Measurements from ENCODE around the gene ZBTB6. TPM values are rescaled to one million over a fixed set of nuclear protein-coding genes. Genes with fewer than 3 reads are reported as not detected.

Gene ZBTB6
- total and polyA plus RNA-seq, 2 of the 13 experiments (the other 11 are each of a cell fraction or from before 2014, with no cell fraction given) = 3.7 to 7.1 TPM

DNA sequence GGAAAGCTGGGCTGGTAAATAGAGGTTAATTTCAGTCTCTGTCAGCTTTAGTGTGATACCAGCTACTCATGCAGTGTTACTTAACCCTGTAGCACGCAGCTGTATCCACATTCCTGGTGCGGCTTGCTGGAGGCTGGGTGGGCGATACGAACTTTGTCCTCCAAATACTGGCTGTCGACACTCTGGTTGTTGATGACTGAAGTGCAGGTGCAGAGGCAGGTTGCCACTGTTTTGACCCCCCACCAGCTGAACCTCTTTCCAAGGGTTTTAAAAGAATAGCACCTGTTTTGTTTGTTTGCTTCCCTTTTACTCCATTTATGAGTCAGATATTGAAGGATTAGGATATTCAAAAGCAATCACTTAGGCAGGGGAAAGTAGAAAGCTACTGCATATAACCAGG is 23.3 kb upstream of the ZBTB6 start (continued):
- TF ChIP-seq HOXD1 (CRISPR knock-in tag; IDR thresholded peaks at IDR 0.05) (no peak), SALL1 (CRISPR knock-in tag; IDR thresholded peaks at IDR 0.05) (peak; percentile 92), ZNF547 (CRISPR knock-in tag; IDR thresholded peaks at IDR 0.05) (no peak), IRF2 (CRISPR knock-in tag; IDR thresholded peaks at IDR 0.05) (peak; percentile 70; the same call in 1 of the 2 replicates), TFAP4 (IDR thresholded peaks at IDR 0.05; ENCODE audit: borderline replicate concordance, low read depth) (peak; percentile 86; the same call in 1 of the 2 replicates), KDM2A (CRISPR knock-in tag; IDR thresholded peaks at IDR 0.05; ENCODE audit: borderline replicate concordance, low read depth) (0 out of 2 replicates have a peak, but pooled peaks have one; percentile 33), BCL6 (CRISPR knock-in tag; IDR thresholded peaks at IDR 0.05) (peak; percentile 78), FOXK2 (IDR thresholded peaks at IDR 0.05) (peak; percentile 80), ZBTB38 (CRISPR knock-in tag; IDR thresholded peaks at IDR 0.05) (0 out of 2 replicates have a peak, but pooled peaks have one; percentile 37), TEF (CRISPR knock-in tag; IDR thresholded peaks at IDR 0.05) (0 out of 2 replicates have a peak, but pooled peaks have one; percentile 24), SALL2 (CRISPR knock-in tag; IDR thresholded peaks at IDR 0.05) (no peak), TBP (CRISPR knock-in tag; IDR thresholded peaks at IDR 0.05) (no peak), ZNF367 (CRISPR knock-in tag; IDR thresholded peaks at IDR 0.05; ENCODE audit: borderline replicate concordance) (no peak), ZNF430 (CRISPR knock-in tag; IDR thresholded peaks at IDR 0.05) (0 out of 2 replicates have a peak, but pooled peaks have one; percentile 21), ZNF556 (CRISPR knock-in tag; IDR thresholded peaks at IDR 0.05; ENCODE audit: borderline replicate concordance) (no peak; the same call in 1 of the 2 replicates), STAT5B (CRISPR knock-in tag; IDR thresholded peaks at IDR 0.05) (no peak), ZNF558 (CRISPR knock-in tag; IDR thresholded peaks at IDR 0.05; ENCODE audit: borderline replicate concordance) (no peak), ZNF317 (CRISPR knock-in tag; IDR thresholded peaks at IDR 0.05) (peak; percentile 87), RARA (CRISPR knock-in tag; IDR thresholded peaks at IDR 0.05) (peak; percentile 78), ZNF3 (CRISPR knock-in tag; IDR thresholded peaks at IDR 0.05) (peak; percentile 92), PHF5A (CRISPR knock-in tag; IDR thresholded peaks at IDR 0.05; ENCODE audit: low read depth, unreplicated experiment) (peak; percentile 69), NCOR1 (IDR thresholded peaks at IDR 0.05; ENCODE audit: borderline replicate concordance, low read length) (peak; percentile 55), CBX5 (CRISPR knock-in tag; IDR thresholded peaks at IDR 0.05; ENCODE audit: borderline replicate concordance) (peak; percentile 61; the same call in 1 of the 2 replicates), PAWR (CRISPR knock-in tag; IDR thresholded peaks at IDR 0.05; ENCODE audit: borderline replicate concordance) (no peak)
- TF ChIP-seq, protein P1, sequence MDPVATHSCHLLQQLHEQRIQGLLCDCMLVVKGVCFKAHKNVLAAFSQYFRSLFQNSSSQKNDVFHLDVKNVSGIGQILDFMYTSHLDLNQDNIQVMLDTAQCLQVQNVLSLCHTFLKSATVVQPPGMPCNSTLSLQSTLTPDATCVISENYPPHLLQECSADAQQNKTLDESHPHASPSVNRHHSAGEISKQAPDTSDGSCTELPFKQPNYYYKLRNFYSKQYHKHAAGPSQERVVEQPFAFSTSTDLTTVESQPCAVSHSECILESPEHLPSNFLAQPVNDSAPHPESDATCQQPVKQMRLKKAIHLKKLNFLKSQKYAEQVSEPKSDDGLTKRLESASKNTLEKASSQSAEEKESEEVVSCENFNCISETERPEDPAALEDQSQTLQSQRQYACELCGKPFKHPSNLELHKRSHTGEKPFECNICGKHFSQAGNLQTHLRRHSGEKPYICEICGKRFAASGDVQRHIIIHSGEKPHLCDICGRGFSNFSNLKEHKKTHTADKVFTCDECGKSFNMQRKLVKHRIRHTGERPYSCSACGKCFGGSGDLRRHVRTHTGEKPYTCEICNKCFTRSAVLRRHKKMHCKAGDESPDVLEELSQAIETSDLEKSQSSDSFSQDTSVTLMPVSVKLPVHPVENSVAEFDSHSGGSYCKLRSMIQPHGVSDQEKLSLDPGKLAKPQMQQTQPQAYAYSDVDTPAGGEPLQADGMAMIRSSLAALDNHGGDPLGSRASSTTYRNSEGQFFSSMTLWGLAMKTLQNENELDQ (CRISPR knock-in tag; IDR thresholded peaks at IDR 0.05; ENCODE audit: borderline replicate concordance) = no peak
- TF ChIP-seq, protein P2, sequence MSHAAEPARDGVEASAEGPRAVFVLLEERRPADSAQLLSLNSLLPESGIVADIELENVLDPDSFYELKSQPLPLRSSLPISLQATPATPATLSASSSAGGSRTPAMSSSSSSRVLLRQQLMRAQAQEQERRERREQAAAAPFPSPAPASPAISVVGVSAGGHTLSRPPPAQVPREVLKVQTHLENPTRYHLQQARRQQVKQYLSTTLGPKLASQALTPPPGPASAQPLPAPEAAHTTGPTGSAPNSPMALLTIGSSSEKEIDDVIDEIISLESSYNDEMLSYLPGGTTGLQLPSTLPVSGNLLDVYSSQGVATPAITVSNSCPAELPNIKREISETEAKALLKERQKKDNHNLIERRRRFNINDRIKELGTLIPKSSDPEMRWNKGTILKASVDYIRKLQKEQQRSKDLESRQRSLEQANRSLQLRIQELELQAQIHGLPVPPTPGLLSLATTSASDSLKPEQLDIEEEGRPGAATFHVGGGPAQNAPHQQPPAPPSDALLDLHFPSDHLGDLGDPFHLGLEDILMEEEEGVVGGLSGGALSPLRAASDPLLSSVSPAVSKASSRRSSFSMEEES (CRISPR knock-in tag; IDR thresholded peaks at IDR 0.05) = no peak
- TF ChIP-seq, protein P3, sequence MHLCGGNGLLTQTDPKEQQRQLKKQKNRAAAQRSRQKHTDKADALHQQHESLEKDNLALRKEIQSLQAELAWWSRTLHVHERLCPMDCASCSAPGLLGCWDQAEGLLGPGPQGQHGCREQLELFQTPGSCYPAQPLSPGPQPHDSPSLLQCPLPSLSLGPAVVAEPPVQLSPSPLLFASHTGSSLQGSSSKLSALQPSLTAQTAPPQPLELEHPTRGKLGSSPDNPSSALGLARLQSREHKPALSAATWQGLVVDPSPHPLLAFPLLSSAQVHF (CRISPR knock-in tag; IDR thresholded peaks at IDR 0.05) = no peak

Measured in HepG2 (cell line).